WERI-Rb-1 (cell line): ENCODE data around the gene LRRC46.
A peak's percentile ranks its signal among the peaks of the same experiment; 100 is the strongest.

Source experiments
- DNase-seq: peaks from one replicate; pipeline ENCODE4 v3.0.0-alpha.2; 2020
- H3K27ac ChIP-seq: fragments of 250-450 bp; sonication (Bioruptor Pico); 2 replicates; pipeline ENCODE4 v1.5.1; 2020; ENCODE audit warnings: mild to moderate bottlenecking, moderate library complexity
- H3K27me3 ChIP-seq: fragments of 250-450 bp; sonication (Bioruptor Pico); 2 replicates; pipeline ENCODE4 v1.5.1; 2021; ENCODE audit warnings: mild to moderate bottlenecking, low read depth, moderate library complexity; ENCODE audit not compliant: insufficient read depth, severe bottlenecking
- H3K36me3 ChIP-seq: fragments of 250-450 bp; sonication (Bioruptor Pico); 2 replicates; pipeline ENCODE4 v1.5.1; 2020; ENCODE audit warnings: mild to moderate bottlenecking, moderate library complexity
- H3K4me3 ChIP-seq: 2 replicates; pipeline ENCODE4 v1.5.1; 2011; ENCODE audit warnings: low read depth, mild to moderate bottlenecking, control low read depth, low read length
- H3K9me3 ChIP-seq: fragments of 250-450 bp; sonication (Bioruptor Pico); 2 replicates; pipeline ENCODE4 v1.5.1; 2021; ENCODE audit warnings: mild to moderate bottlenecking, moderate library complexity; ENCODE audit not compliant: severe bottlenecking
- TF ChIP-seq, protein P1 (sequence below): IDR thresholded peaks from 2 replicates; pipeline ENCODE4 v1.5.1; 2011; ENCODE audit warnings: low read depth, mild to moderate bottlenecking, control low read depth, inconsistent platforms, low read length

Gene LRRC46

DNA sequence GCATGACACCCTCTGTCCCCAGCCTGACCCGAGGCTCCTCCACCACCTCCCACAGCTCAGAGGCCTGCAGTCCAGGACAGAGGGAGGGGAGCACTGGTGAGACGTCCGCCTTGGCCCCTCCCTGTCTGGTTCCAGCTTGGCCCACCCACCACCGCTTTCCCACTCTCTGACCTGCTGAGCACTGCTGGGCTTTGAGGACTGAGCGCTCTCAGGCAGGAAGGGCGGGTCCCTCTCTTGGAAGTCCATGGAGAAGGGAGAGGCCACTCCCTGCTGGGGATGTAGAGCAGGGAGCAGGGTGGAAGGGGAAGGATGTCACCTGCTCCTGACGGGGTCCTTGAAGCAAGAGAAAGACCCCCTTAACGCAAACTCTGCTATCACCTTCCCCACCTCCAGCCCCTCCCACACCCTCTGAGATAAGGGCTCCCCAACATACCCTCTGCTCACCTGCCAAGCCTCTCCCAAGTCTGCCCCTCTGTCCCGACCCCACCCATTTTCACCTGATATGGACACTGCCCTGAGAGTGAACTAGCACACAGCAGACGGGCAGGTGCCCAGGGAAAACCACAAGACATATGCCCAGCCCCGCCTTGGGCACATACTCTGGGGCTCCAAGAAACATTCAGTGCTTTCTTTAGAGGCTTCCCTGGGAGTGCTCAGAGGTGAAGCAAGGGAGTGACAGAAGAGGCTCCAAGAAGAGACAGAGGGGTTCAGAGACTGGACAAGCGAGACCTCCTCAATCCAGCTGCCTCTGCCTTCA lies 11.3 kb upstream of the LRRC46 start:
- H3K36me3 ChIP-seq = peaks cover 52% of the 10 kb centered on the region
- no peaks in the 10 kb centered on the region for H3K9me3 ChIP-seq
- H3K27me3 ChIP-seq = no peaks in the 10 kb centered on the region
- TF ChIP-seq, protein P1, sequence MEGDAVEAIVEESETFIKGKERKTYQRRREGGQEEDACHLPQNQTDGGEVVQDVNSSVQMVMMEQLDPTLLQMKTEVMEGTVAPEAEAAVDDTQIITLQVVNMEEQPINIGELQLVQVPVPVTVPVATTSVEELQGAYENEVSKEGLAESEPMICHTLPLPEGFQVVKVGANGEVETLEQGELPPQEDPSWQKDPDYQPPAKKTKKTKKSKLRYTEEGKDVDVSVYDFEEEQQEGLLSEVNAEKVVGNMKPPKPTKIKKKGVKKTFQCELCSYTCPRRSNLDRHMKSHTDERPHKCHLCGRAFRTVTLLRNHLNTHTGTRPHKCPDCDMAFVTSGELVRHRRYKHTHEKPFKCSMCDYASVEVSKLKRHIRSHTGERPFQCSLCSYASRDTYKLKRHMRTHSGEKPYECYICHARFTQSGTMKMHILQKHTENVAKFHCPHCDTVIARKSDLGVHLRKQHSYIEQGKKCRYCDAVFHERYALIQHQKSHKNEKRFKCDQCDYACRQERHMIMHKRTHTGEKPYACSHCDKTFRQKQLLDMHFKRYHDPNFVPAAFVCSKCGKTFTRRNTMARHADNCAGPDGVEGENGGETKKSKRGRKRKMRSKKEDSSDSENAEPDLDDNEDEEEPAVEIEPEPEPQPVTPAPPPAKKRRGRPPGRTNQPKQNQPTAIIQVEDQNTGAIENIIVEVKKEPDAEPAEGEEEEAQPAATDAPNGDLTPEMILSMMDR = no peak
- no peak for DNase-seq
- H3K4me3 ChIP-seq = no peak overlapping the region
- no peak overlapping the region for H3K27ac ChIP-seq

GRCh38 chr17:47821031-47821423 lies 10.4 kb upstream of the LRRC46 start:
- DNase-seq = no peak
- TF ChIP-seq, protein P1 = no peak

DNA sequence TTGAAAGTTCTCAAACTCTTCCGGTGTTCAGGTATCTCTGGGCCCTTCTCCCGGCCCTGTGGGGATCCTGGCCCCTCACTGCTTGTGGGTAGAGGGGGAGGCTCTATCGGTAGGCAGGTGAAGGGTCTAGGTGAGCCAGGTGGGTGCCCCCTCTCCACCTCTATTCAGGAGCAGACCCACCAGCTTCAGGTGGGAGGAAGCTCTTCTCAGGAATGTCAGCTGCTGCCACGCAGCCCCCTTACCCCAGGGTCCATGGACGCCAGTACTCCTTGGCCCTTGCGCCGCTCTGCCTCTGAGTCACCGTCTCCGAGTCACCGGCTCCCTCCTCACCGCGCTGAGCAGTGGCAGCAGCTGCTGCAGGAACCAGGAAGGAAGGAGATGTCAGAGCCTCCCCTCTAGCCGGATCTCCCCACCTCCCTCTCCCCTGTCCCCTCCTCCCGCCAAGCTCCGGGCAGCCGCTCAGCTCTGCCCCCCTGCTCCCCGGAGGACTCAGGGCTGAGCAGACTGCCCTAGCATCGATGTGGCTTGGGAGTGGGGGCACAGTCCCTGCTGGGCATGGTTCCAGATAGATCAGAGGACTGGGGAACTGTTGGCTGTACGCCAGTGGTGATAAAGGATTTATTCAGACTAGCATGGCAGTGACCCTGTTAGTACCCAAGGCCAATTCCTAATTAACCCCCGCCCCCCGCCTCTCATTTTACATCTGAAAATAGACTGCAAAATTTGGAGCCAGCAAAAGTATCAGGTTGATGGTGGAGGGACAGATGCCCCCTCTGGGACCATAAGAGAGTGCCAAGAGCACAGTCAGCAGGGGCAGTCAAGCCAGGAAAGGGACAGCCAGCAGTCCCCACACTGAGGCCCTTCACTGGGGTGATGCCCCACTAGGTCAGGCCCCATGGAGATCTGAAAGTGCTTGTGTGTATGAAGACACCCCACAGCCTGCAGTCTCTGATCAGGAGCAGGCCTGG lies 9.8 kb upstream of the LRRC46 start, which contains the start of gene OSBPL7:
Gene OSBPL7 (minus strand): TSS at position 371 of the 968 bp plus-strand sequence. CDS start 1,516 bp downstream, outside the sequence.
- Histone ChIP-seq H3K27ac (peak within 1 kb of the TSS; percentile 33), H3K4me3 (peak within 1 kb of the TSS; percentile 61), H3K9me3 (no peaks in the 10 kb centered on the region), H3K36me3 (peaks cover 50% of the 10 kb centered on the region), H3K27me3 (no peaks in the 10 kb centered on the region)
- DNase-seq = peak; percentile 96
- TF ChIP-seq, protein P1 = peak; percentile 52

More at GRCh38 chr17:47821031-47821423, 10.4 kb upstream of the LRRC46 start:
- no peaks in the 10 kb centered on the region for H3K27me3 ChIP-seq
- peak overlapping the region; percentile 61 for H3K4me3 ChIP-seq
- peak overlapping the region; percentile 33 for H3K27ac ChIP-seq
- H3K36me3 ChIP-seq = peaks cover 50% of the 10 kb centered on the region
- no peaks in the 10 kb centered on the region for H3K9me3 ChIP-seq

DNA sequence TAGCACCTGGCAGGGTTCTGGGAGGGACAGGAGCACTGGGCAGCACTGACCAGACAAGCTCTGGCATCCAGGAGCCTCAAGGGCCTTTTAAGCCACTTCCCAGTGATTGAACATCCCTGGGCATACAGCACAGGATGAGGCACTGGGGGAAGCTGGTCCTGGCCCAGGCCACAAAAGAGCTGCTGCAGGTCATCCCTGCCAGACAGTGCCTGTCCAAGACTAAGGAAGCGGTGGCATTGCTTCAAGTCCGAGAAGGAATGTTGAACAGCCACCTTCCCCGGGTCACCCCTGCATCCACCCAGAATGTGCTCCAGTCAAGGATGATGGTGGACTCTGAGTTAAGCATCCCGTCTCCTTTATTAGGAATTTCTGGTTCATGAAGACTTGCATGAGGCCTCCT lies 8.7 kb upstream of the LRRC46 start:
- TF ChIP-seq, protein P1 = no peak
- H3K36me3 ChIP-seq = peaks cover 53% of the 10 kb centered on the region
- H3K27ac ChIP-seq = no peak overlapping the region

GRCh38 chr17:47823519-47823918 lies 8.0 kb upstream of the LRRC46 start:
- Histone ChIP-seq H3K27me3 (no peaks in the 10 kb centered on the region), H3K9me3 (no peaks in the 10 kb centered on the region), H3K36me3 (peaks cover 54% of the 10 kb centered on the region), H3K27ac (no peak overlapping the region), H3K4me3 (no peak overlapping the region)
- TF ChIP-seq, protein P1 = no peak
- DNase-seq = no peak

More for the DNA sequence above, 8.7 kb upstream of the LRRC46 start:
- no peak for DNase-seq
- Histone ChIP-seq H3K4me3 (no peak overlapping the region), H3K9me3 (no peaks in the 10 kb centered on the region), H3K27me3 (no peaks in the 10 kb centered on the region)
